IMR-90 (cell line): ENCODE results near the gene TRAF7.
"Not testable (repeated sequence)": the region's sequence is repeated elsewhere in the genome, so short reads cannot be mapped to it uniquely, and the experiment has no call there.

Experiments used
- CTCF ChIP-seq: conservative IDR thresholded peaks from 2 replicates; pipeline ENCODE4 v1.5.1; 2012; ENCODE audit warnings: mild to moderate bottlenecking, low read depth, low read length, improper control_type of control experiment
- RFX5 ChIP-seq: IDR thresholded peaks from 2 replicates; pipeline ENCODE4 v1.8.0; 2012; ENCODE audit warnings: low read depth, mild to moderate bottlenecking, low read length, moderate library complexity
- SMC3 ChIP-seq: fragments of 150-350 bp; IDR thresholded peaks from 2 replicates; pipeline ENCODE4 v1.6.1; 2016; ENCODE audit warnings: low read depth, mild to moderate bottlenecking, antibody characterized with exemption, low read length, moderate library complexity
- USF2 ChIP-seq: fragments of 150-350 bp; IDR thresholded peaks from 2 replicates; pipeline ENCODE4 v1.6.1; 2017; ENCODE audit warnings: mild to moderate bottlenecking, antibody characterized with exemption, low read length, low read depth

- not testable (repeated sequence) for TF ChIP-seq CTCF, SMC3, USF2, RFX5
These were observed 49.4 kb upstream of the TRAF7 start for GRCh38 chr16:2106211-2106610.
